Measurements from ENCODE around the gene RBM38.

RBM38 gene

DNA sequence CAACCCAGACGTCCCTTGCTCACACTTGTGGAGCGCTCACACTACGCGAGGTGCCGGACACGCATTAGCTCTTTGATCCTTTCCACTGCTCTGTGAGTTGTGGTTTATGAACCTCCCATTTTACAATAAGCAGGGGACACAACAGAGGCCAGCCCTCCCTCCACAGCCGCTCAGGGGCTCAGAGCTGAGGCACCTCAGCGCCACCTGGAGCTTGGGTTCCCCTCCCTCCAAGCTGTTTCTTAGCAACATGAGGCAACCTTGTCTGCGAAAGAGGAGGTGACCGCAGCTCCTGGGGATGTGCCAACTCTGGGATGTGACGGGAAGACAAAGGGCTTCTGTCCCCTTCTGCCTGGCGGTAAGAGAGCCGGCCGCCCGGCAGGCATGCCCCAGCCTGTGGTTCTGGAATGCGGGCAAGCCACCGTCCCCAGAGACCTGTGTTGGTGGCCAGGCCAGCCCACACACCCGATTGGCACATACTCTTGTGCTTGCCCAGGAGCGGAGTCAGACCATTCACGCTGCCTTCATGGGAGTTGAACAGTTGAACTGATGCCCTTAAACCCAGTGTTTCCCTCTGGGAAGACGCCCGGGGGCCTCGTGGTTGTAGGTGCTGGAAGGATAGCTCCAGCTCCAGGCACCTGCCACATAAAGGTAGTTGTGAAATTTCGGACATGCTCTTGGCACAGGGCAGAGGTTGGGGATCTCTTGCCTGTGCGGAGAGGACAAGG lies 44.5 kb downstream of the RBM38 start:
- DNase-seq (ENCODE audit: low read depth in 2 of 2), result no peak

DNA sequence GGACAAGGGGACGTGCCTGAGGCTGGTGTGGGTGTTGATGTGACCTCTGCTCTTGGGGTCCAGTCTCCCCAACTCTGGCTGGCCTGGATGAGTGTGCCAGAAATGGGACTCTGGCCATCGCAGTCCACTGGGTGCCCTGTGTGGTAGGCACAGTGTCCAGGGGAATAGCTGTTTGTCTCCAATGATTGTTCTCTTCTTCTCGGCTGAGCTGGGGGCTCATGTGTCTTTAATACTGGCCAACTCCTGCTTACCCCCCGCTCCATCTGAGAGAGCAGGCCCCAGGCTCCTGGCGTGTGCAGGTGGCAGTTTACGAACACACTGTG lies 45.0 kb downstream of the RBM38 start:
- DNase-seq (ENCODE audit: low read depth in 2 of 2), result no peak

DNA sequence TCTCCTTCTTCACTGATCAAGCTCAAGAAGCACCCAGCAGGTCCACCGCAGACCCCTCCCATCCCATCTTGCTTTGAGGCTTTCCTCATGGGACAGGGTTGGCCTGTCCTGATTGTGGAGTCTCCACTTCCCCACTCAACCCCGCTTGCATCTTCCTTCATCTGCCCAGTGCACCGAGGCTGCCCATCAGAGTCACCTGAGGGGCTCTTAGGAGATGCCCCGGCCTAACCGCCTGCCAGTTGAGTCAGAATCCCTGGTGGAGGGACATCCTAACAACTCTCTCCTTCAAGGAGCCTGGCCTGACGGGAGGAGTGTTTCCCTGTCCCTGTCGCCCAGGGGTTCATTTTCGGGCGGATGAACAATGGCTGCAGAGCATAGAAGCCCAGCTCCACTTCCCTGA lies 46.1 kb downstream of the RBM38 start:
- no peak for DNase-seq (ENCODE audit: low read depth in 2 of 2)

DNA sequence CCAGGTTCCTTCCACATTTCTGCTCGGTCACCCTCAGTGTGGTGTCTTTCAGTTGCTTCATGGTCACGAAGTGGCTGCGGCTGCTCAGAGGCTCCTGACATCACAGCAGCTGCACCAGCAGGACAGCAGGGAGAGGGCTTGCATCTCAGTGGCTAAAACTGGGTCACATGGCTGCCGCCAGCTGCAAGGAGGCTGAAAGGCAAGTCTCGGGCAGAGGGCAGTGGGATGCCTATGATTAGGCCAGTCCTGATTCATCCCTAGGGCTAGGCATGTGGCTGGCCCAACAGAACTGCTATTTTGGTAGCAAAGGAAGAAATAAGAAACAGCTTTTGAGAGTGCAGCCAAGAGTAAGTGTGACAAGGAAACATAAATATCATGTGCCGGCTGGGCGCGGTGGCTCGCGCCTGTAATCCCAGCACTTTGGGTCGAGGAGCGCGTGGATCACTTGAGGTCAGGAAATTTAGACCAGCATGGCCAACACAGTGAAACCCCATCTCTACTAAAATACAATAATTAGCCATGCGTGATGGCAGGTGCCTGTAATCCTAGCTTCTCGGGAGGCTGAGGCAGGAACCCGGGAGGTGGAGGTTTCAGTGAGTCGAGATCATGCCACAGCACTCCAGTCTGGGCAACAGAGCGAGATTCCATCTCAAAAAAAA lies 46.6 kb downstream of the RBM38 start:
- DNase-seq (ENCODE audit: low read depth in 2 of 2), result no peak

DNA sequence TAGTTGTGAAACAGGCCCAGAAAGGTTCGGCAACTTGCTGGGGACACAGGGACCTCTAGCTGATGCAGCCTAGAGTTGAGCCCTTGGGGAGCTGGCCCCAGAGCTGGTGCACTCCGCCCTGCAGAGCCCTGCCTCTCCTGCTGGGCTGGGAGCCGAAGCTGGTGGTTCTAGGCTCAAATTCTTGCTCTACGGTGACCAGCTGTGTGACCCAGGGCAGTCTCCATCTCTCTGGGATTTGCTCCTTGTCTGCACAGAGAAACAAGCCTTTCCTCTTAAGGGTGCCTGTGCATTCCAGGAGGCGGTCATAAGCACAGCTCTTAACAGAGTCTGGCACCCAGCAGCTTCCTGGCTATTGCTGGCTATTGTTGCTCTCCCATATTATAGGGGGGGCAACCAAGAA lies 47.4 kb downstream of the RBM38 start:
- DNase-seq (ENCODE audit: low read depth in 2 of 2), result no peak

DNA sequence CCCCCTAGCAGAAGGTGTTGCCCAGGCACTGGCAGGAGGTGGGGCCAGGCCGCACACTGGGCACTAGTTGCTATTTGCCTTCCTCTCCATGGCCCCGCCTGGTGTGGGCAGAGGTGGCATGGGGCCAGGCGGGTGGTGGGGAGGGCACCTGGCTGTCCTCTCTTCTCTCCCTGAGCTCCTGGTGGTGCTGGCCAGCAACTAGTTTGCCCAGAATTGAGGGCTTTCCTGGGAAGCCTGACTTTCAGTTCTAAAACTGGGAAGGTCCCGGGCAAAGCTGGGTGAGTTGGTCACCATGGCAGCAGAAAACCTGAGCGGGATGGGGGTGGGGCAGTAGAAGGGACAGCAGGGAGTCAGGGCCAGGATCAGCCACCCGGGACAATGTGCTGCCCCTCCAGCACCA lies 48.2 kb downstream of the RBM38 start:
- DNase-seq (ENCODE audit: low read depth in 2 of 2), result no peak

DNA sequence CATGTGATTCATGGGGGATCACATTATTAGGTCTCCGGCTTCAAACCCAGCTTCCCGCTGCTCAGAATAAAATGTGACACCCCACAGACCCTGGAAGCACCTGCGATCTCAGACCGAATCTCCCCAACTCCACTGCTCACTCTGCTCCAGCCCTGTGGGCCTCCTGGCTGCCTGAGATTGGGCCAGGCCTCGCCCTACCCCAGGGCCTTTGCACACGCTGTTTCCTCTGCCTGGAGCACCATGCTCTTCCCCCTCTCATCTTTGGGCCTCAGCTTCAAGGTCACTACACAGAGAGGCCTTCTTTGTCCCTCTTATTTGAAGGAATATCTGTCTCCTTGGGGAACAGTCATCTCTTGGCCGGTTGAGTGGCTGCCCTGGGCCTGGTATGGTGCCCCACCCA lies 48.8 kb downstream of the RBM38 start:
- no peak for DNase-seq (ENCODE audit: low read depth in 2 of 2)

DNA sequence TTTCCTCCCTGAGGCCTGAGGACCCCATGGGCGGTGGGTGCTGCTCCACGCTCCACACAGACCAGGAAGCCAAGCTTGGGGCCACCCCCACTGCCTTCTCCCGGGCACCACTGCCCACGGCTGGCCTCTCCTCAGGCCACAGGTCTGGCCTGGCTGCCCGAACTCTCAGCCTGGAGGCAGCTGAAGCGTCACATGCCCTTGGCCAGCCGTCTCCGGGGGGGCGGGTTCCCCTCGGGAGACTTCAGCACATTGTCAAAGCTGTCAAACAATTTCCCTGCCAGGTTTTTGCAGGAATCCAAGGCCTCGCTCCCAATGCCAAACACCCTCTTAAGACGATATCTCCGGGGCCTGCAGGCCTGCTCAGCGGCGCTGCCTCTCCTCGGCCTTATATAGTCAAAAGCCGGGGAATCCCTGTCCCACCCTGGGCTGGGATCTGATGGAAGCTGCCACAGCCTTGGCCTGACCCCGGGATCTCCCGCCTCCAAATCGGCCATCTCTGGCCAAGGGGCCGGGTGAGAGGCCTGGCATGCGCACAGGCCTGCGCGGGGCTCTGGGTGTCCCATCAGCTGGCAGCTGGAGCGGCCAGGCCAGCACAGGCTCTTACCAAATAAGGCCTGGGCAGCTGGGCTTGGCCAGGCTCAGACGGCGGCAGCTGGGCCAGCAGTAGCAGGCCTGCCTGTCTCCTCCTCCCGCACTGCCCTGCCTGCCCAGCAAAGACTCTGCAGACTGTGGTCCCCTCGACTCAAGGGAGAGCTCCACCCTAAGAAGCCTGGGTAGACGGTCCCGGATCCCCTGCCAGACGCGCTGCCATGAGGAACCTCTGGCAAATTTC lies 49.7 kb downstream of the RBM38 start:
- no peak for DNase-seq (ENCODE audit: low read depth in 2 of 2)

DNA sequence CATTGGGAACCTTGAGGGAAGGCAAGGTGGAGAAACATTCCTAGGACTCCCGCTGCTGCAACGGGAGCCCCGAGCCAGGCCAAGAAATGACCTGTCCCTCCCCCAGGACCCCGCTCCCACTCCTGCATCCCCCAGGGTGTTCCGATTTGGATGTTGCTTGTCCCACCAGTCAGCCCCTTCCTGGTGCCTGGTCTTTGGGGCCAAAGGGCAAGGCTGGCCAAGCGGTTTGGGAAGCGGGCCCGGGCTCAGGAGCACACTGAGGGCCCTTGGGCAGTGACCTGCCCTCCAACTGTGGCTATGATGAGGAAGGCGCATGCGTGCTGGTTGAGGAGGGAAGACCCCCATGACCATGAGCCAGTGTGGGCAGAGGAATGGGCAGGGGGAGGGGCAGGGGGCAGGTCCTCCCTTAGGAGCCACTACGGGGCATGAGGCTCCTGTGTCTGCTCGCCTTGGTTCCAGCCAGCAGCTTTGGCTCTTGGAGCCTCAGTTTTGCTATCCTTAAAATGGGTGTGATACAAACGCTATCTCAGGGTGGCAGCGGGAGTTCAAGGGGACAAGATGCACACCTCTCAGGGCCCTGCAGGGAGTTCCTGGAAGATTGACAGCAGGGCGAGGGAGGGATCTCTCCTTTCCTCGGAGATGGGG lies 50.4 kb downstream of the RBM38 start:
- no peak for DNase-seq (ENCODE audit: low read depth in 2 of 2)

DNA sequence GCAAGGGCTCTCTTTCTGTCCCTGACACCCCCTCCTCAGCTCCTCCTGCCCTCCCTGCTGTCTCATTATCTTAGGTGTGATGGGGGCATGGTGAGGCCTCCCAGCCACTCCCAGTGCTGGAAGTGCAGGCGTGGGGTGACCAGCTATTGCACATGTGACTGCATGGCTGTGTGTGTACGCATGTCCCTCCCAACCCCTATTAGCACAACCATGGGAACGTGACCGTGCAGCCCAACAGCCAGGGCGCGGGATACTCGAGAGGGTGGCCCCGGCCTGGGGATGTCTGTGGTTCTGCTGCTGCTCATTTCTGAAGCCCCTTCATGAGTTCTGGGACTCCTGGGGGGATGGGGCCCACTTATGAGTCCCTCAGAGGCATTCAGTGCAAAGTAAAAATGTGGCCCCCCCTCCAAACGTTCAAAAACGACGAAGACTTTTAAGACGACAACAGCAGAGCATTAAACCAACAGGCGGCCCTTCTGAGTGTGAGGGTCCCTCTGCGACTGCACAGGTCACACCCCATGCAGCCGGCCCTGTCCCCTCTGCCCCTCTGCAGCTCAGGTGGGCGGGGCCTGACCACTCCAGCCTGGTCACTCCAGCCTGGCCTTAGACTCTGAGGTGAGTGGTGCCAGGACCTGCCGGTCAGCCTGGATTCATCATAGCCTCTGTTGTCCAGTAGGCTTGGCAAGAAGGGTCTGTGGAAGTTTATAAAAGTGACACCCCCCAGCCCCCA lies 51.1 kb downstream of the RBM38 start:
- no peak for DNase-seq (ENCODE audit: low read depth in 2 of 2)

DNA sequence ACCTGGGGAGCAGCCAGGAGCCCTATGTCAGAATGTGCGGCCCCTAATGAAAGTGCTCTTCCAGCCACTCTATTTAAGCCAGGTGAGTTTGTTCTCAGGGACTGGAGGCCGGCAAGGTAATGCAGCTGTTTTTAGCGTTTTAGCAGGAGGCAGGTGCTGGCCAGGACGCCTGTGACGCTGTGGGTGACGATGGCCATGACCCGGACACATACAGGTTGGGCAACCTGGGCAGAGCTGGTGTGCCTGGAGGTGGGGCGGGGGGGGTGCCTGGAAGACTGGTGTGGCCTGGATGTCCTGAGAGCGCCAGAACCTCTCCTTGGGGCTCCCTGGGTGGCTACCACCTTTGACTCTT lies 51.7 kb downstream of the RBM38 start:
- no peak for DNase-seq (ENCODE audit: low read depth in 2 of 2)

DNA sequence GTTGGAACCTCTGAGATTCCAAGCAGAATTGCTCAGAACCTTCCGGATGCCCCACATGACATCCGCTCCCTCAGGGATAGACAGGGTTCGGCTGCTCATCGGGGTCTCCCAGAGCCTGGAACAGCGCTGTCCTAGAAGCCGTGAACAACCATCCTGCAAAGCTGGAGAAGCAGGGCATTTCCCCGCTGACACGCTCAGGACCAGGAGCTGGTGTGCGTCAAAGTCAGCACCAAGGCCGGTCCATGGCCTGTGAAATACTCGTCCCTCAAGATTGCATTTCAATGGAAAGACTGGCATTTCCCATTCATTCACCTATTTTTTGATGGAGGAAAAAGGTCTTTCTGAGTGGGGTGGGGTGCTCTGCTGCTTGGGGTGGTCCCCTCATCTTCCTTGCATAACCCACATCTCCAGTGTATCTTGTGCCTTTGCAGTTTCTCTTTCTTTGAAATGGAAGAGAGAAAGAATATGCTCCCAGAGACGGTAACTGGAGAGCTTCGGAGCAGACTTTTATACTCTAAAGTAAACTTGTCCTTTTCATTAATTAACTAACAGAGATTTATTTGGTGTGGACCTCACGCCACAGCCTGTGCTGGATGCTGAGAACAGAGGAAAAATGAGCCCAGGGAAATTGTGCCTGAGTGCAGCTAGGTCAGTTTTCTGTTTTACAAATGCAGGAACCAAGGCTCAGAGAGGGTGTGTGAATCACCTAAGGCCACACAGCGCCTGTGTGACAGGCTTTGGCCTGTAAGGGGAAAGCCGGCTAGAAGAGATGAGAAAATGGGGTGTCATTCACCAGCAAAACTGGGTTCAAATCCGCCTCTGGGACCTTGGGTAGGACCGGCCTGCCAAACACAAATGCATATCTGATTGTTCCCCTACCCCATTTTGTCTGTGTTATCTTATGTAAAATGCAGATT lies 52.4 kb downstream of the RBM38 start:
- DNase-seq (ENCODE audit: low read depth in 2 of 2), result no peak

DNA sequence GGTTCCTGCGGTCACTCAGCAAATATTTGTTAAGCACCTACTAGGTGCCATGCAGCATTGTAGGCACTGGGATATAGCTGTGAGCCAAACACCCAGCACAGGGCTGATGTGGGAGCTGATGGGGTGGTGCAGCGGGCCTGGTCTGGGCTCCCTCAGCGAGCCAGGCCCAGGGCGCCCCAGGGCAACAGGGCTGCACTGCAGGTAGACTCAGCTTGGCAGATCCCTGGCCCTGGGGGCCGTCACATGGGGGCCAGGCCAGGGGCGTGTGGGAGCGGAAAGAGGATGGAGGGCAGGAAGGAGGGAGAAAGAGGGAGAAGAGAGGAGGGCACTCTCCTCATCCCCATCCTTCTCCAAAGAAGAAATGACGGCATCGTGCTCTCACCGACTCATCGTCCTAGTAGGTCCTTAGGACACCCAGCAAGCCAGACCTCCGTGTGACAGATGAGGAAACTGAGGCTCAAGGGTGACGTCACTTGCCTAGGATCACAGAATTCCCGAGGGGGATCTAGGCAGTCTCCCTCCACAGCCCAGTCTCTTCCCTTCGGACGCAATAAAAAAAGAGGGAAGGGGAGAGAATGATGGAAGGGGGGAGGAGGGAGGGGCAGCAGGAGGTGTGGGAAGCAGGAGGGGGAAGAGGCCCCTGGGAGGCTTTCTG lies 53.3 kb downstream of the RBM38 start:
- DNase-seq (ENCODE audit: low read depth in 2 of 2), result no peak

DNA sequence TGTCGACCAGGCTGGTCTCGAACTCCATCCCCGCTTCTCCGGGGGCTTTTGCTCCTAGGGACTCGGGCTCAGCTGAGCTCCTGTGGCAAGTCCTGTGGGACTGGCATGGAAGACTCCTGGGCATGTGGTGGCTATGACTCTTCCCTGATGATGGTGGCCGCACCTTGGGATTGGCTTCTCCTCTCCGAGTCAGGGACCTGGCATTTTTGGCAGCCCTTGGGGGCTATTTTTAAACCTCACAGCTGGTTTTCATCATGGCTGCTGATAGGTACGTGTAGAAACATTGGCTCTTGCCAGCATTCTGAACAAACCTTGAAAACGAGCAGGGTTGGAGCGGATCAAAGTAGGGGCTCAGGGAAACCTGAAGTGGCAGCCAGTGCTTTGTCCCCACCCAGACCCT lies 54.1 kb downstream of the RBM38 start:
- DNase-seq (ENCODE audit: low read depth in 2 of 2), result no peak

DNA sequence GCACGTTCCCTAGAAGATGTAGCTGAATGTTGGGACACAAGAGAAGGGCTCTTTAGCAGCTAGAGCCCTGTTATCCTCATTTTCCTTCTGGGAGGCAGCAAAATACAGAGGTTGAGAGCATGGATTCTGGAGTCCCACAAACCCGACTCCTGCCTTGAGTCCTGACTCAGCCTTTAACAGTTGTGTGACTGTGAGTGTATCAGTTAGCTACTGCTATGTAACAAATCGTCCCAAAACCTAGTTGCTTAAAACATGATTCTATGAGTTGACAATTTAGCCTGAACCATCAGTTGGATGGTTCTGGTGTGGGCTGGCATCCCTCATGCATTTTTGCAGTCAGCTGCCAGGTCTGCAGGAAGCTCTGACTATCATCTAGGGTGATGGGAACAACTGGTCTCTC lies 54.6 kb downstream of the RBM38 start:
- DNase-seq (ENCODE audit: low read depth in 2 of 2), result no peak

DNA sequence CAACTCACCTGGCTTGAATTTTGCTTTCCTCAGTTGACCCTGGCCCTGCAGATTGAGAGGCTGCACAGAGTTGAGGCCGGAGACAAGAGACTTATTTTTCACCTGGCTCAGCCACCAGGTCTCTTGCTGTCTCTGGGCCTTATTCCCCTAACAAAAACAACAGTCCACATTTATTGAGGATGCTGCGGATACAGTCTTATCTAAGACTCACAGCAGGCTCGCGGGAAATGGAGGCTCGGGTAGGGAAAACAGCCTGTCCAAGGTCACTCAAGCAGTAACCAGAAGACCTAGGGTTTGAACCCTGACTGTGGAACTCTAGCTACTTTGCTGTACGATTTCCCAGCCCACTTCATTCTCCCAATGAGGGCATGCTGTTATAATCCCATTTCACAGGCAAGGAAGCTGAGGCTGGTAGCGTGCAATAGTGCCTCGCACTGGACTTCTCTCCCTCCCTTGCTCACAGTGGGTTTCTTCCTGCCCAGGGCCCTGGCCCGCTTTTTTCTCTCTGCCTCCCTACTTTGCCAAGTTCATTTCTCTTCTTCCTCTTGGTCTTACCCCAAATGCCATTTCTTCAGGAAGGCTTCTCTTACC lies 57.7 kb downstream of the RBM38 start:
- DNase-seq (ENCODE audit: low read depth in 2 of 2), result no peak

DNA sequence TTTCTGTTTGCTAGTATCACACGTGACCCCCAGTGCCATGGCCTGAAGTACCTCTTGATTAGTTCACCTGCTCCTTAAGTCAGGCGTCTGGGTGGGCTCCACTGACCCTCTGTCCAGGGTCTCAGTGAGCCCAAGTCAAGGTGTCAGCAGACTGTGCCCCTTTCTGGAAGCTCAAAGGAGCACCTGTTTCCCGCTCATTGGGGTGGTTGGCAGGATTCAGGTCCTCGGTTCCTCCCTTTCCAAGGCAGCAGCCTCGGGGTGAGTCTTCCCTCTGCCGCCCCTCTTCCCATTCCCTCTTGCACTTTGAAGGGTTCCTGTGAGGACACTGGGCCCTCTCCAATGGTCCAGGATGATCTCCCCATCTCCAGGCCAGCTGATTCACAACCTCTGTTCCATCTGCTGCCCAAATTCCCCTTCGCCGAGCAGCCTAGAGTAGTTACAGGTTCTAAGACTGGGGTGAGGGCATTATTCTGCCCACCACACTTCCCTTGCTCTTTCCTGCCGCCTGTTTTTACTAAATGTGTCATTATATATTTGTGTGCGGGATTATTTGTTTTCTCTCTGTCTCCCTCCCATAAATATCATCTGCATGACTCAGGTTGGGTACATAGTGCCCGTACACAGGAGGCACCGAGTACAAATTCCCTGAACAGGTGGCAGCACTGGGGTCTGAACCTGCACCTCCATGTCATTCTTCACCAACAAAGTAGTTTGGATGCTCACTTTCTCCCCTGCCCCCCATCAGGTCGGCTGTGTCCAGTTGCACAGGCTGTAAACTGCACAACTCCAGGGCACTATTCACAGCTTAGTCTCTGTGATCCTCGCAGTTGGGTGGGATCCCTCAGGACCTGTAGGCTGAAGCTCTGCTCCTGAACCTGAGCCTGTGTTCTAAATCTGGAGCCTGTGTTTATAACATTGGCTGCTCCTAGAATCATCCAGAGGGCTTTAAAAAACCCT lies 58.5 kb downstream of the RBM38 start:
- no peak for DNase-seq (ENCODE audit: low read depth in 2 of 2)

DNA sequence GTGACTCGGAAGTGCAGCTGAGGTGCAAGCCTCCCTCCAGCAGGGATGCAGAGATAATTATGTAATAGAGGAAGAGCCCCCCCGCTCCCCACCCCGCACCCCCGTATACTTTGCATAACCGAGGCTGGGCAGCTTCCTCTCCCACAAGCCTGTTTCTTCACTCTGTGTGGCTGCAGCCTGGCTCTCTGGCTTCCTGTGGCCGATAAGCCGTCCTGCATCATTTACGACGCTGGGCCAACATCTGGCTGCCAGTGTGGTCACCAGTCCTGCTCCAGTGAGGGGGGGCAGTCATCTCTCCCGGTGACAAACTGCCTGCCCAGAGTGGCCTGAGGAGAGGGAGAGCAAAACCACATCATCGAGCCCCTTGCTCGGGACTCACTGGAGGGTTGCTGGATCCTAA lies 59.2 kb downstream of the RBM38 start:
- no peak for DNase-seq (ENCODE audit: low read depth in 2 of 2)

DNA sequence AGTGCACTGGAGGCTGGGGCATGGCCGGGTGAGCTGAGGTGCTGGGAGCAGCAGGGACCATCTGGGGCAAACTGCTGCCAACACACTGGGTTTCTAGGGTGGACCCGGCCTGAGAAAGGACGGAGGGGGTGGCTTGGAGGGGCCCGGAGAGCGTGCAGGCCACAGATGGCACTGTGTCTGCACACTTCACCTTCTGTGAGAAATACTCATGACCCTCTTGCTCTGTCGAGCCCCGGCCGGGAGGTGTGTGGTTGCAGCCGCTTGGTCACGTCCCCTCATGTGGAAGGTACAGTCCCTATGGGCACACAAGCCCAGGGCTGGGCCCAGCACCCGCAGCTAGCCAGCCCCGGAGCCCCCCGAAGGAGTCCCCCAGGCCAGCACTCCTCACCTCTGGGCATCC lies 59.7 kb downstream of the RBM38 start:
- no peak for DNase-seq (ENCODE audit: low read depth in 2 of 2)

Data from stimulated activated CD4-positive, alpha-beta T cell treated with anti-CD3 and anti-CD28 coated beads, Interleukin-12 subunit alpha, Interleukin-12 subunit beta, amount 100 ng/mL, for 24 hours (primary cell).